Esophagus muscularis mucosa (tissue), 4 donors: ENCODE data around the gene MN1. TPM values are rescaled to one million over a fixed set of nuclear protein-coding genes. Genes with fewer than 3 reads are reported as not detected.

Source experiments
- DNase-seq: peaks from one replicate; pipeline ENCODE4 v3.0.0-alpha.2; 2017; ENCODE audit errors: extremely low spot score
- H3K27ac ChIP-seq, 4 donors: fragments of 200-600 bp; sonication (generic); replicated peaks in 1 of 4; 1 replicate in 3 of 4; 2 replicates in 1 of 4; pipeline ENCODE4 v1.5.1; 2016 to 2019; ENCODE audit warnings: mild to moderate bottlenecking in 1 of 4
- H3K27me3 ChIP-seq, 4 donors: fragments of 200-600 bp; sonication (generic); one replicate each; pipeline versions ENCODE4 v1.5.1 to v1.6.0; 2016 to 2019
- H3K36me3 ChIP-seq, 4 donors: fragments of 200-600 bp; sonication (generic); one replicate each; pipeline ENCODE4 v1.5.1; 2016 to 2019
- H3K4me1 ChIP-seq, 4 donors: fragments of 200-600 bp; sonication (generic); one replicate each; pipeline ENCODE4 v1.5.1; 2016 to 2019
- H3K4me3 ChIP-seq, 4 donors: fragments of 200-600 bp; sonication (generic); 1 replicate in 2 of 4; 2 replicates in 2 of 4; pipeline ENCODE4 v1.5.1; 2016 to 2019; ENCODE audit warnings: mild to moderate bottlenecking in 4 of 4, moderate library complexity in 1 of 4
- H3K9me3 ChIP-seq, 4 donors: fragments of 200-600 bp; sonication (generic); 1 replicate in 3 of 4; 2 replicates in 1 of 4; pipeline ENCODE4 v1.5.1; 2016 to 2019
- CTCF ChIP-seq, 3 experiments: fragments of 200-600 bp in 2 of 3; fragments of 450-650 bp in 1 of 3; sonication (generic) in 2 of 3; IDR thresholded peaks; one replicate each; pipeline ENCODE4 v1.5.1; 2017 to 2019; ENCODE audit warnings: antibody characterized with exemption in 3 of 3, mild to moderate bottlenecking in 2 of 3, moderate library complexity in 1 of 3
- EP300 ChIP-seq: sonication (generic); formaldehyde crosslinking; IDR thresholded peaks from one replicate; pipeline ENCODE4 v1.6.1; 2017; ENCODE audit warnings: antibody characterized with exemption
- POLR2A ChIP-seq: fragments of 450-650 bp; IDR thresholded peaks from one replicate; pipeline ENCODE4 v1.6.1; 2017; ENCODE audit warnings: antibody characterized with exemption, moderate library complexity, mild to moderate bottlenecking, low read depth
- POLR2AphosphoS5 ChIP-seq, 2 donors: sonication (generic); formaldehyde crosslinking; IDR thresholded peaks; one replicate each; pipeline ENCODE4 v1.6.1; 2017; ENCODE audit warnings: antibody characterized with exemption in 2 of 2
- WGBS: methylation state at CpG from one replicate; pipeline ENCODE4 v1.1.5; 2018; 5-methylcytosine and 5-hydroxymethylcytosine counted together
- intact Hi-C: fragments of 100-400 bp; cut with DNase I; formaldehyde crosslinking; loops from one replicate; pipeline ENCODE4 v1.15.1; 2023
- total RNA-seq, 4 donors: library from RNA; depleted of rRNA; stranded (reverse); fragments of >200 nt; gene quantifications; one replicate each; pipeline versions ENCODE4 v1.1.0 to v1.2.1, GENCODE V29; 2016

Gene MN1
- total RNA-seq, 4 donors from 2014 or later = 16.2 to 47.3 (median 29.0) TPM

- peaks cover 0 to 5% (median 0%) of the 10 kb centered on the region in 4 donors for H3K36me3 ChIP-seq
- peak; percentile 14 to 25 (median 17) for TF ChIP-seq CTCF (IDR thresholded peaks at IDR 0.05)
- no peak for TF ChIP-seq POLR2AphosphoS5 (IDR thresholded peaks at IDR 0.05)
- 0% methylated on average over 12 of the region's 58 CpGs for WGBS
- intact Hi-C loops = loop anchor here (5.0 to 10.0 kb wide), 2 partner anchors 606 to 1044 kb away; no protein-coding TSS in a partner anchor
- peaks cover 34 to 80% (median 69%) of the 10 kb centered on the region in 4 donors for H3K4me1 ChIP-seq
- H3K9me3 ChIP-seq = no peaks in the 10 kb centered on the region
- H3K4me3 ChIP-seq = peak overlapping the region; percentile 88 to 91 (median 90)
- H3K27me3 ChIP-seq = peaks cover 0 to 18% (median 0%) of the 10 kb centered on the region in 4 donors
- no peak for DNase-seq
- H3K27ac ChIP-seq = peak overlapping the region; percentile 92 to 95 (median 92)
These were observed 347 bp downstream of the MN1 start for GRCh38 chr22:27801202-27801615.

GRCh38 chr22:27800250-27801201 lies 1.0 kb downstream of the MN1 start:
- 0% methylated on average over 14 of the region's 82 CpGs for WGBS

GRCh38 chr22:27799827-27800249 lies 1.7 kb downstream of the MN1 start:
- peak overlapping the region; percentile 92 to 95 (median 92) for H3K27ac ChIP-seq
- peaks cover 0 to 5% (median 0%) of the 10 kb centered on the region in 4 donors for H3K36me3 ChIP-seq
- intact Hi-C loops = loop anchor here (5.0 to 10.0 kb wide), 2 partner anchors 605 to 1043 kb away; no protein-coding TSS in a partner anchor
- no peaks in the 10 kb centered on the region for H3K9me3 ChIP-seq
- H3K4me1 ChIP-seq = peaks cover 34 to 82% (median 77%) of the 10 kb centered on the region in 4 donors
- no peak for DNase-seq
- peaks cover 0 to 18% (median 0%) of the 10 kb centered on the region in 4 donors for H3K27me3 ChIP-seq
- 44% methylated on average over 18 of the region's 40 CpGs for WGBS
- peak overlapping the region; percentile 88 to 91 (median 90) for H3K4me3 ChIP-seq
- TF ChIP-seq POLR2A (no peak), POLR2AphosphoS5 (IDR thresholded peaks at IDR 0.05) (no peak), CTCF (IDR thresholded peaks at IDR 0.05) (no peak)

More at GRCh38 chr22:27800250-27801201, 1.0 kb downstream of the MN1 start:
- DNase-seq = no peak
- Histone ChIP-seq H3K4me3 (peak overlapping the region; percentile 88 to 91 (median 90)), H3K27me3 (peaks cover 0 to 18% (median 0%) of the 10 kb centered on the region in 4 donors), H3K4me1 (peaks cover 34 to 85% (median 76%) of the 10 kb centered on the region in 4 donors), H3K36me3 (peaks cover 0 to 5% (median 0%) of the 10 kb centered on the region in 4 donors), H3K27ac (peak overlapping the region; percentile 92 to 95 (median 92)), H3K9me3 (no peaks in the 10 kb centered on the region)
- intact Hi-C loops = loop anchor here (5.0 to 10.0 kb wide), 2 partner anchors 606 to 1043 kb away; no protein-coding TSS in a partner anchor
- TF ChIP-seq EP300 = no peak
- peak; percentile 24 for TF ChIP-seq POLR2A
- TF ChIP-seq POLR2AphosphoS5 (IDR thresholded peaks at IDR 0.05) = peak; percentile 57 to 69
- peak in 1 of 3 experiments; percentile 8 for TF ChIP-seq CTCF (IDR thresholded peaks at IDR 0.05)

GRCh38 chr22:27799015-27799826 lies 2.3 kb downstream of the MN1 start:
- Histone ChIP-seq H3K4me3 (peak overlapping the region; percentile 88 to 91 (median 90)), H3K27ac (peak overlapping the region; percentile 92 to 95 (median 92)), H3K36me3 (peaks cover 0 to 5% (median 0%) of the 10 kb centered on the region in 4 donors), H3K4me1 (peaks cover 32 to 81% (median 75%) of the 10 kb centered on the region in 4 donors), H3K27me3 (peaks cover 0 to 18% (median 0%) of the 10 kb centered on the region in 4 donors), H3K9me3 (no peaks in the 10 kb centered on the region)
- no peak for DNase-seq
- TF ChIP-seq CTCF (IDR thresholded peaks at IDR 0.05) = no peak
- TF ChIP-seq POLR2AphosphoS5 (IDR thresholded peaks at IDR 0.05) = peak in 1 of 2 donors; percentile 10
- no peak for TF ChIP-seq EP300
- TF ChIP-seq POLR2A = no peak
- intact Hi-C loops = no loop called here
- 57% methylated on average over 27 of the region's 62 CpGs for WGBS
